HG03469 (cell line): ENCODE measurements around the gene CCDC102A.
"Not testable (repeated sequence)": the region's sequence is repeated elsewhere in the genome, so short reads cannot be mapped to it uniquely, and the experiment has no call there.

ENCODE experiments used
- ATAC-seq: cut with Tn5 transposase; IDR thresholded peaks from one replicate; pipeline ENCODE4 v1.9.1; 2021; ENCODE audit warnings: mild to moderate bottlenecking, moderate library complexity, moderate number of reproducible peaks; ENCODE audit not compliant: unreplicated experiment

CCDC102A gene

GRCh38 chr16:57536306-57537193 is at the start of gene CCDC102A:
Gene CCDC102A (minus strand): TSS chr16:57536571. CDS start chr16:57529177, 7,394 bp downstream.
- peak; percentile 1 for ATAC-seq

- no peak for ATAC-seq
Observed at GRCh38 chr16:57585051-57585687, 48.8 kb upstream of the CCDC102A start.

DNA sequence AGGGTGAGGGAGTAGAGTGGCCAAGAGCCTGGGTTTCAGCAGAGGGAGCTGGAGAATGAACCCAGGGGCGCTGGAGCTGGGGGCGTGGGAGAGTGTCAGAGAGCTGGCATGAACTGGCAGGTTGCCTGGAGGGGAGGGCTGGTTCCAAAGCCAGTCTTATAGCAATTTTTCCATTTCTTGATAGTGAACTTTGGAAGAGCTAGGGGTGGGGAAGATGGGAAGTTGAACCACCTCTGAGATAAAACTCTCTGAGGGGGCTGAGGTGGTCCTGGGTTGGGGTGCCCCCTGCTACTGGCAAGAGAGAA is 42.9 kb upstream of the CCDC102A start:
- ATAC-seq: no peak

DNA sequence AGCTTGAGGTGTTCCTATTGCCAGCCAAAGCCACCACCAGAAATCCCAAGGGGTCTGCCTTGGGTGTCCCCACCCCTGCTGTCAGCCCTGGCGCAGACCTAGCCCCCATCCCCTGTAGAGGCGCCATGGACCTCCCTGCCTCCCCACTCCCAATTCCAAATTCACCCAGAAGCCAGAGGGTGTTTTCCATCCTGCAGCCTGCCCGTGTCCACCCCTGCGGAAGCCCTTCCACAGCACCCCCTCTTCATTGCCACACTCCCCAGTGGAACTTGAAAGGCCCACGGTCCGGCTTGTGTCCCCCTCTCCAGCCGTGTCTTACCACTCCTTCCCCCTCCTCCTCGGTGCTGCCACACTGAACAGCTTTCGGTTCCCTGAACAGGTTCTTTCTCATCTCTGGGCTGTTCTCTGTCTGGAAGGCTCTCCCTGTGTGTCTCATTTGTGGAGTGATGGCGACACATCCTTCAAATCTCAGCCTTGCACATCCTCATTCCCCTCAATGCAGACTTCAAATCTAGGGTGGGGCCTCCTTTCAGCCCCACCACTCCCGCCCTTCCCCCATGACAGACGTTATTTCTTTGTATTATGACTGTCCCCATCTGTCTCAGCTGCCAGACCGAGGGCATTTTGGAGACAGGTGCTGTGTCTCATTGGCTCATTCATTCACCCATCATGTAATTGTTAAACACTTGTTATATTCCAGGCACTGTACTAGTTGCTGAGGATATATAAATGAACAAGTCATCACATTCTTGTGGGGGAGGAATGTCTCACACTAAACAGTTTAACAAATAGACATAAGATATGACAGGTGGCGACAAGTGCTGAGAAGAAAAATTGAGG is 42.4 kb upstream of the CCDC102A start:
- ATAC-seq: no peak

DNA sequence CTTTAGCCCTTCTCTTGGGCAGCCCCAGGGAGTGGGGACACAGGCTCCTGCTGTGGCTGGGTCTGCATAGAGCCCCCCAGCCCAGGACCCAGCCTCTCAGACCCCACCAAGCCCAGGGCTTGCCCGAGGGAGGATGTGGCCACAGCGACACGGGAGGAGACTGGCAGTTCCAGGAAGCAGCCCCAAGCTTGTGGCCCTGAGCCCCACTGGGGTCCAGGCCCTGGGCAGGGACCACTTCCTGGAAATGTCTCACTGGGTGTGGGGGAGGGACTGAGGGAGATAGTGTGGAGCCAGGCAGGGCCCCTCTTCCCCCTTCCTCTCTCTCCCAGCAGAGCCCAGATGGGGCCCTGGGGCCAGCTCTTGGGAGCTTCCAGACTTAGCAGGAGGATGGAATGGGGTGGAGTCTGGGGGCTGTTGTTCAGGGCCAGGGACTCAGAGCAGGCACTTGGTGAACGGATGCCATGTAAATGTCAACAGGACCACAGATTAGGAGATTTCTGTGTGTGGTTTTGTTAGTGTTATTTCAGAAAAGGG is 41.4 kb upstream of the CCDC102A start:
- no peak for ATAC-seq

DNA sequence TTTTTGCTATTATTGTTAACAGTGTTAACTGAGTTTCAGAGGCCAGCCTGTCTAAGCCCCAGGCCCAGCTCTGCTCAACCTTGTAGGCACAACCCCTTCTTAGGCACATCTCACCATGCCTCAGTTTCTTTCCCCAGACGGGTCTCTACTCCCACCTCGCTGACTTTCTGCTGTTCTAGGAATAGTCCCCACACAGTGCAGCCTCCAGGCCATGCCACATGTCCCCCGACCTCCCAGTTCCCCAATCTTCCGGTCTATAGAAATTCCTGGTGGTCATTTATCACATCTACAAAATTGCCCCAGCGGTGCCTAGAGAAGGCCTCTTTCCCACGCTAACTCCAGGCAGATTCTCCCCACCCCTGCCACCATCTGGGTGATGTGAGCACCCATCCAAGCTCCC is 40.8 kb upstream of the CCDC102A start:
- ATAC-seq: no peak

DNA sequence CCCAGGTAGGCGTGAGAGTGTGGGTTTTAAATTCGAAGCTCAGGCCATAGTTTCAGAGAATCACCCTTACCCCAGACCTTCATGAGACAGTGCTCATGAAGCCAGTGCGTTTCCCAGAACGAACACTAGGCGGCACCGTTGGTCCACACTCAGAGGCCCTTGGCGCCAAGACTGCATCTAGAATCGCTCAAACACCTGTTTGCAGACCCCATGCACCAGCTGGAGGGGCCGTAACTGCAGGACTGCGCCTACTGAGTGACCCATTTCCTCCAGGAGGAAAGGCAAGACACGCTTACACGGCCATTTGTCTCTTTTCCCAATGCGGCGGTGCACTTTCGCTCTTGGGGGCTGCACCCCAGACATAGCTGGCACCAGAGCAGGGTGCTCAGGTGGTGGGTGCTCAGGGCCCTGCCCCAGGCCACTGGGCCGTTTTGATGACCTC is 40.1 kb upstream of the CCDC102A start:
- ATAC-seq: no peak

GRCh38 chr16:57575468-57576277 is 39.3 kb upstream of the CCDC102A start:
- no peak for ATAC-seq

DNA sequence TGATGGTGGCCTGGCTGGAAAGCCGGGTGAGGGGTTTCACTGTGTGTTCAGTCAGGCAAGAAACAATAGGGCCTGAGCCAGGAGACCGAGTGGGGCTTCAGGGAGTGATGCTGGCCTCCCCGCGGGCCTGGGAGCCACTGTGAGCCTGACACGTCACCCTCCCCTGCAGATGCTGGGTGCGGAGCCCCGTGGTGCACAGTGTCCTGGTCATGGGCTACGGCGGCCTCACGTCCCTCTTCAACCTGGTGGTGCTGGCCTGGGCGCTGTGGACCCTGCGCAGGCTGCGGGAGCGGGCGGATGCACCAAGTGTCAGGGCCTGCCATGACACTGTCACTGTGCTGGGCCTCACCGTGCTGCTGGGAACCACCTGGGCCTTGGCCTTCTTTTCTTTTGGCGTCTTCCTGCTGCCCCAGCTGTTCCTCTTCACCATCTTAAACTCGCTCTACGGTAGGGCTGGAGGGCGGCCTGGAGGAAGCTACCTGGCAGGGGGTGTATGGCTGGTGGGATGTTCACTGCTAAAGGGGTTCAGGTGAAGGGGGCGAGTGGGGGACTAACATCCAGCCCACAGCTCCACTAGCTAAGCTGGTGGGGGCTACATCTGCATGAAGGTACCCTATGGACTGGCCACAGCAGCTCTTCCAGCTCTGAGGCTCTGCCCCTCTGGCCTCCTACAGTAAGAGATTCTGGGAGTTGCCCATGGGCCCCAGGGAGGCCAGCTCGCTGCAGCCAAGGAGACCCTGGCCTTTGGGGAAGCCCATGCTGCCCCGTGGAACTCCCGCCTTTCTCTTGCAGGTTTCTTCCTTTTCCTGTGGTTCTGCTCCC is 38.5 kb upstream of the CCDC102A start:
- ATAC-seq: no peak

GRCh38 chr16:57574086-57574485 is 37.7 kb upstream of the CCDC102A start:
- no peak for ATAC-seq

DNA sequence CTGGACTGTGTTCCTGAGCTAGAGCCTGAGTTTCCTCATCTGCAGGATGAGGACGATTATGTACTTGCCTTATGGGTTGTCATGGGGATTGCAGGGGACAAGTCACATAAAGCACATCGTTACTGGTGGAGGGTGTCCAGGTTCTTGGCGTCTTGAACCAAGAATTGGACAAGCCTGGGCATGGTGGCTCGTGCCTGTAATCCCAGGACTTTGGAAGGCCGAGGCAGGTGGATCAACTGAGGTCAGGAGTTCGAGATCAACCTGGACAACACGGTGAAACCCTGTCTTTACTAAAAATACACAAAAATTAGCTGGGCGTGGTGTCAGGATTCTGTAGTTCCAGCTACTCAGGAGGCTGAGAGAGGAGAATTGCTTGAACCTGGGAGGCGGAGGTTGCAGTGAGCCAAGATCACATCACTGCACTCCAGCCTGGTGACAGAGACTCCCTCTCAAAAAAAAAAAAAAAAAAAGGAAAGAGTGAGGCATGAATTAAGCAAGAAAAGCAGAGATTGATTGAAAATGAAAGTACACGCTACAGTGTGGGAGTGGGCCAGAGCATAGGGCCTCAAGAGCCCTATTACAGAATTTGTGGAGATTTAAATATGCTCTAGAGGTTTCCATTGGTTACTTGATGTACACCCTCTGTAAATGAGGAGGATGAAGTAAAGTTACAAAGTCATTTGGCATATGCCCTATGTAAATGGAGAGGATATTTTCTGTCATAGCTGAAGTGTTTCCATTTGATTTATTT is 36.8 kb upstream of the CCDC102A start:
- no peak for ATAC-seq

DNA sequence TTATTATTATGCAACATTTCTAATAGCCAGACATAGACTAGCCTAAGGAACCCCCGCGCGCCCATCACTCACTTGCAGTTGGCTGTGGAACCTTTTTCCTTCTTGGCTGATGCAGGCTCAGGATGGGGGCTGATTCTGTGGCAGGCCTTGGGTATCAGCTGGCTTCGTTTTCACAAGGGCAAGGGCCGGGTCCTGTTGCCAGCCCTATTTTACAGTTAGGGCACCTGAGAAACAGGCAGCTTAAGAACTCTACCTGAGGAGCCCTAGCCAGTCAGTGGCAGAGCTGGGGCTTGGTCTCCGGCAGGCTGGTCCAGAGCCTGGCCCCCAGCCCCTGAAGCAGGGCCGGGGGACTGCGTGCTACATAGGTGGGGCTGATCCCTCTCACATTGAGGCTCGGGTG is 34.7 kb upstream of the CCDC102A start:
- ATAC-seq: no peak

DNA sequence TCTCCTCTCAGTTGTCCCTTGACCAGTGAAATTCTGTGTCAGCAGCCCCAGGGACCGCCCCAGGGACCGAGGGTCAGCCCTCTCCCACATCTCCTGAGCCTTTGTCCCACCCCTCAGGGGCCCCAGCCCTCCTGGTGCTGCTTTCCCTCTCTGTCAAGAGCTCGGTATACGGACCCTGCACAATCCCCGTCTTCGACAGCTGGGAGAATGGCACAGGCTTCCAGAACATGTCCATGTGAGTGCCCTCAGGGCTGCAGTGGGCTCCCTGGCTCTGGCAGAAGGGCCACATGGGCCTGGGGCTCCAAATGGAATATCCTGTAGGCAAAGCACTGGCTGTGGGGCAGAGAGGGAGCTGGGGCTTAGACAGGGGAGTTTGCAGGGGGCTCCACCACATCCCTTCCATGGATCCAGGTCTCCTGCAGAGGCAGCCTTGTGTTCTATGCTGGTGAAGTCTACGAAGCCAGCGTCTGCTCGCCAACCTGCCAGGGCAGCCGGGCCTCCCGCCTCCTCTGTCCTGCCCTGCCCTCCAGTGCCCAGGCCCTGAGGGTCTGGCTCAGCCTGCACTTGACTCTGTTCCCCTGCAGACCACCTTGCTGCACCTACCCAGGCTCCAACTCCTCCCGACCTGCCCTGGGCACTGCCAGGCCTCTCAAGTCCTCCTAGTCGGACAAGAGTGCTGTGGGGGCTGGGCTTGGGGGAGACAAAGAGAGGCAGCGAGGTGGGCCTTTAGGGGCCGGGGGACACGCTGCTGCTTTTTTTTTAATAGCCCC is 34.1 kb upstream of the CCDC102A start:
- no peak for ATAC-seq

GRCh38 chr16:57569306-57569946 is 33.1 kb upstream of the CCDC102A start:
- ATAC-seq: no peak

DNA sequence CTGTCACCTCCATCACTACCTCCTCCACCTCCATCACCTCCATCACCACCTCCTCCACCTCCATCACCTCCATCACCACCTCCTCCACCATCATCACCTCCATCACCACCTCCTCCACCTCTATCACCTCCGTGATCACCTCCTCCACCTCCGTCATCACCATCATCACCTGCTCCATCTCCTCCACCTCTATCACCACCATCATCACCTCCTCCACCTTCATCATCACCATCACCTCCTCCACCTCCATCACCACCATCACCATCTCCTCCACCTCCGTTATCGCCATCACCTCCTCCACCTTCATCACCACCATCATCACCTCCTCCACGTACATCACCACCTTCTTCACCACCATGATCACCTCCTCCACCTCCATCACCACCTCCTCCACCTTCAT is 32.4 kb upstream of the CCDC102A start:
- not testable (repeated sequence) for ATAC-seq

- ATAC-seq: no peak
Observed at GRCh38 chr16:57568173-57568678, 31.9 kb upstream of the CCDC102A start.

DNA sequence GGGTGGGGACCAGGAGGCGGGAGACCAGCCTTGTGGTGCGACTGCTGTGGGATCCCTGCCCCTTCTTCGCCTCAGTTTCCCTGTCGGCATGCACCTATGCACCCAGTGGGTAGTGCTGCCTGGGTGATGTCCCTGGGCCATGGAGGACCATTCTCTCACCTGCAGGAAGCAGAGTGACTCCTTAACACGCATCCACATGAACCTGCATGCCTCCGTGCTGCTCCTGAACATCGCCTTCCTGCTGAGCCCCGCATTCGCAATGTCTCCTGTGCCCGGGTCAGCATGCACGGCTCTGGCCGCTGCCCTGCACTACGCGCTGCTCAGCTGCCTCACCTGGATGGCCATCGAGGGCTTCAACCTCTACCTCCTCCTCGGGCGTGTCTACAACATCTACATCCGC is 31.3 kb upstream of the CCDC102A start:
- no peak for ATAC-seq
